AG10803 (cell line): ENCODE measurements around the gene KLK12.

Experiments used
- DNase-seq: peaks from one replicate; pipeline ENCODE4 v3.0.0; 2010; ENCODE audit warnings: low read depth
- H3K4me3 ChIP-seq: 2 replicates; pipeline ENCODE4 v1.5.1; 2011; ENCODE audit warnings: mild to moderate bottlenecking, low read length, control low read depth
- CTCF ChIP-seq: conservative IDR thresholded peaks from 2 replicates; pipeline ENCODE4 v1.5.1; 2011; ENCODE audit warnings: mild to moderate bottlenecking, low read length, control low read depth, inconsistent platforms

Gene KLK12

GRCh38 chr19:51016798-51017683 is 17.8 kb downstream of the KLK12 start:
- peak; percentile 61 for TF ChIP-seq CTCF
- no peak overlapping the region; the same call in 1 of the 2 replicates for H3K4me3 ChIP-seq
- DNase-seq: peak; percentile 31

GRCh38 chr19:51015691-51016267 is 19.0 kb downstream of the KLK12 start:
- no peak for DNase-seq
- TF ChIP-seq CTCF: no peak
- no peak overlapping the region for H3K4me3 ChIP-seq

- DNase-seq: no peak
- TF ChIP-seq CTCF: no peak
- H3K4me3 ChIP-seq: no peak overlapping the region
Measured at GRCh38 chr19:51014242-51014641, 20.6 kb downstream of the KLK12 start.

- TF ChIP-seq CTCF: no peak
- H3K4me3 ChIP-seq: no peak overlapping the region
- DNase-seq: no peak
Measured at GRCh38 chr19:51012661-51013190, 22.1 kb downstream of the KLK12 start.

GRCh38 chr19:51010066-51010795 is 24.6 kb downstream of the KLK12 start:
- TF ChIP-seq CTCF: no peak
- no peak for DNase-seq
- no peak overlapping the region for H3K4me3 ChIP-seq

- H3K4me3 ChIP-seq: no peak overlapping the region
- TF ChIP-seq CTCF: no peak
- no peak for DNase-seq
Measured at GRCh38 chr19:51009061-51009891, 25.5 kb downstream of the KLK12 start.
